Body of pancreas (tissue), 4 donors: Measurements from ENCODE around the gene SLC5A9.

Source experiments
- POLR2A ChIP-seq, 3 donors: fragments of 450-650 bp; IDR thresholded peaks; one replicate each; pipeline ENCODE4 v1.6.1; 2016; ENCODE audit warnings: antibody characterized with exemption in 3 of 3, mild to moderate bottlenecking in 2 of 3
- TF ChIP-seq, protein P1 (sequence below), 7 experiments: fragments of 450-650 bp in 4 of 7; fragments of 200-600 bp in 3 of 7; sonication (generic) in 3 of 7; IDR thresholded peaks; one replicate each; pipeline ENCODE4 v1.5.1; 2016 to 2019; ENCODE audit warnings: antibody characterized with exemption in 7 of 7

DNA sequence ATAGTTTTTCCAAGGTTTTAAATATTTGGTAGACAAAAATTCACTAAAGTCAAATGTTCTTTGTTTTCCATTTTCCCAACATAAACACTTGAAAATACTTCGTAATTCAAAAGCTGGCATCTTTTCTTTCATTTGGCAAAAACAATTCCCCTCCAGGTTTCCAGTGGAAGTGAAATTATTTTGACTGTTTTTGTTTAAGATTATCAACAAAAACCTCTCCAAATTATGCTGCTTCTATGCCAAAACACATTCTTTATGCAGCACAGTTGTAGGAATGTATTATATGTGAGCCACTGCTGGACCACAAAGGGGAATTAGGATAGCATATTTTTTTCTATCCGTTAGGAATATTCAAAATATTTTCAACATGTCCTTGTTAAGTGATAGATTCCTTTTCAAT, 44.1 kb downstream of the SLC5A9 start:
- no peak for TF ChIP-seq POLR2A (IDR thresholded peaks at IDR 0.05)
- TF ChIP-seq, protein P1, sequence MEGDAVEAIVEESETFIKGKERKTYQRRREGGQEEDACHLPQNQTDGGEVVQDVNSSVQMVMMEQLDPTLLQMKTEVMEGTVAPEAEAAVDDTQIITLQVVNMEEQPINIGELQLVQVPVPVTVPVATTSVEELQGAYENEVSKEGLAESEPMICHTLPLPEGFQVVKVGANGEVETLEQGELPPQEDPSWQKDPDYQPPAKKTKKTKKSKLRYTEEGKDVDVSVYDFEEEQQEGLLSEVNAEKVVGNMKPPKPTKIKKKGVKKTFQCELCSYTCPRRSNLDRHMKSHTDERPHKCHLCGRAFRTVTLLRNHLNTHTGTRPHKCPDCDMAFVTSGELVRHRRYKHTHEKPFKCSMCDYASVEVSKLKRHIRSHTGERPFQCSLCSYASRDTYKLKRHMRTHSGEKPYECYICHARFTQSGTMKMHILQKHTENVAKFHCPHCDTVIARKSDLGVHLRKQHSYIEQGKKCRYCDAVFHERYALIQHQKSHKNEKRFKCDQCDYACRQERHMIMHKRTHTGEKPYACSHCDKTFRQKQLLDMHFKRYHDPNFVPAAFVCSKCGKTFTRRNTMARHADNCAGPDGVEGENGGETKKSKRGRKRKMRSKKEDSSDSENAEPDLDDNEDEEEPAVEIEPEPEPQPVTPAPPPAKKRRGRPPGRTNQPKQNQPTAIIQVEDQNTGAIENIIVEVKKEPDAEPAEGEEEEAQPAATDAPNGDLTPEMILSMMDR (IDR thresholded peaks at IDR 0.05): no peak
